Progenitor cell of endocrine pancreas (in vitro differentiated cells): ENCODE results near the gene IDH2. TPM values are rescaled to one million over a fixed set of nuclear protein-coding genes. Genes with fewer than 3 reads are reported as not detected.

Source experiments
- DNase-seq: peaks from one replicate; pipeline ENCODE4 v3.0.0; 2021; ENCODE audit warnings: low spot score; ENCODE audit not compliant: unreplicated experiment
- H3K27ac Mint-ChIP-seq: 2 replicates; pipeline ENCODE4 v1.8.0; 2021; ENCODE audit warnings: mild to moderate bottlenecking, moderate library complexity, mixed read lengths
- H3K27me3 Mint-ChIP-seq: 2 replicates; pipeline ENCODE4 v1.8.0; 2021; ENCODE audit warnings: mixed read lengths
- H3K36me3 Mint-ChIP-seq: 2 replicates; pipeline ENCODE4 v1.8.0; 2022; ENCODE audit warnings: mixed read lengths; ENCODE audit not compliant: insufficient read depth
- H3K4me1 Mint-ChIP-seq: 2 replicates; pipeline ENCODE4 v1.8.0; 2021; ENCODE audit warnings: low read depth, mixed read lengths
- H3K4me3 Mint-ChIP-seq: 2 replicates; pipeline ENCODE4 v1.8.0; 2021; ENCODE audit warnings: low read depth, mild to moderate bottlenecking, moderate library complexity, mixed read lengths
- H3K9me3 Mint-ChIP-seq: 2 replicates; pipeline ENCODE4 v1.8.0; 2021; ENCODE audit warnings: low read depth, mixed read lengths
- CTCF ChIP-seq: fragments of 200-600 bp; sonication (generic); IDR thresholded peaks from one replicate; pipeline ENCODE4 v1.5.0; 2021; ENCODE audit warnings: antibody characterized with exemption, mild to moderate bottlenecking; ENCODE audit not compliant: unreplicated experiment
- total RNA-seq: library from RNA; stranded (reverse); gene quantifications from 2 replicates; pipeline ENCODE4 v1.2.1, GENCODE V29; 2021

The IDH2 gene
- total RNA-seq, 1 donor from 2014 or later, result 164 TPM

DNA sequence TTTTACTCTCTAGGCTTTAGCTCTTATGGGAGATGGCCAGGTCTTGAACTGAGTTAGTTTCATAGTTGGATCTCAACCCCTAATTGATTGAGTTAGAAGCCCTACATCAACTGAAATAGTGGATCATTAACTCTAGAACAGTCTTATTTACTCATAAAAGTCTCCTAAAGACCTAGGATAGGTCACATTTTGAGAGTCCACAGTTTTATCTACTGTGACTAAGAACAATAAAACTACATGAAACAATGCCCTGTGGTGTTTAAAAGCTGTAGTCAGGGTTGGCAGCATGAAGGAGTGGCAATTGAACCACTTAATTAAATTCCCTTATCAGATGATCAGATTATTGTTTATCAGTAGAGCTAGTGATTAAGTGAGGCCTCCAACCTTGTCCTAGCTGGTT is 22.2 kb upstream of the IDH2 start:
- H3K4me1 Mint-ChIP-seq, result peaks cover 17% of the 10 kb centered on the region
- no peaks in the 10 kb centered on the region for H3K27me3 Mint-ChIP-seq
- DNase-seq, result no peak
- no peak overlapping the region for H3K27ac Mint-ChIP-seq
- no peak overlapping the region for H3K4me3 Mint-ChIP-seq
- H3K9me3 Mint-ChIP-seq, result no peaks in the 10 kb centered on the region
- no peak for TF ChIP-seq CTCF
- H3K36me3 Mint-ChIP-seq, result no peaks in the 10 kb centered on the region

DNA sequence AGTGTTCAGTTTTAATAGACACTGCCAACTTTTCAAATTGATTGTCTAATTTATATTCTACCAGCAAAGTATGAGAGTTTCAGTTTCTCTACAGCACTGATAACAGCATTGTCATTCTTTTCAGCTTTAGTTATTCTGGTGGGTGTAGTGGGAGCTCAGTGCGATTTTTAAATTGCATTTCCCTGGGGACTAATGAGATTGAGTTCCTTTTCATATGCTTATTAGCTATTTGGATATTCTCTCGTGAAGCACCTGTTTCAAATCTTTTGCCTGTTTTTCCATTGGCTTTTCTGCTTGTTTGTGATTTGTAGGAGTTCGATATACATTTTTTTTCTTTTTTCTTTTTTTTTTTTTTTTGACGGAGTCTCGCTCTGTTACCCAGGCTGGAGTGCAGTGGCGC is 18.8 kb upstream of the IDH2 start:
- Mint-ChIP-seq H3K9me3 (peaks cover 2% of the 10 kb centered on the region), H3K4me3 (no peak overlapping the region)

GRCh38 chr15:90119367-90119766 is 17.1 kb upstream of the IDH2 start:
- H3K36me3 Mint-ChIP-seq, result peaks cover 3% of the 10 kb centered on the region
- peaks cover 6% of the 10 kb centered on the region for H3K9me3 Mint-ChIP-seq
- TF ChIP-seq CTCF, result no peak
- DNase-seq, result no peak
- H3K27me3 Mint-ChIP-seq, result no peaks in the 10 kb centered on the region
- no peak overlapping the region for H3K27ac Mint-ChIP-seq
- H3K4me1 Mint-ChIP-seq, result peaks cover 3% of the 10 kb centered on the region
- H3K4me3 Mint-ChIP-seq, result no peak overlapping the region

More for the DNA sequence above, 18.8 kb upstream of the IDH2 start:
- no peaks in the 10 kb centered on the region for H3K27me3 Mint-ChIP-seq
- H3K36me3 Mint-ChIP-seq, result no peaks in the 10 kb centered on the region
- H3K27ac Mint-ChIP-seq, result no peak overlapping the region
- peaks cover 9% of the 10 kb centered on the region for H3K4me1 Mint-ChIP-seq
- DNase-seq, result no peak
- no peak for TF ChIP-seq CTCF

DNA sequence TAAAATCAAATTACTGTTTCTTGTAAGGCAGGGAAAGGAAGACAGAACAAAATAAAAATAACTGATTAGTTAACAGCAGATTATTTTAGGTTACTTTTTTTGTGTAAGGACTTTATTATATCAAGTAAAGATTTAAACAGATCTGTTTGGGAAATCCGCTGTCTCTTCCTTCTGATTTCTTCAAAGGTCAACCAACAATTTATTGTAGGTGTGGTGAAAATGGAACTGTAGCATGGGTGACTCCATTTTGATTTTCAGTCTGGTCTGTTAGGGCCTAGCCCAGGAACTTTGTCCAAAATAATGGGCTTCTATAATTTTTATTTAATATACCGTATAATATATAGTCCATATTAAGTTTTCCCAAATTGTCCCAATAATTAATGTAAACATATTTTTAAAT is 13.5 kb upstream of the IDH2 start:
- Mint-ChIP-seq H3K4me3 (no peak overlapping the region), H3K27me3 (no peaks in the 10 kb centered on the region), H3K9me3 (peaks cover 8% of the 10 kb centered on the region), H3K4me1 (no peaks in the 10 kb centered on the region), H3K27ac (no peak overlapping the region), H3K36me3 (peaks cover 3% of the 10 kb centered on the region)
- no peak for DNase-seq
- TF ChIP-seq CTCF, result no peak

GRCh38 chr15:90114451-90114901 is 12.2 kb upstream of the IDH2 start:
- no peak overlapping the region for H3K27ac Mint-ChIP-seq

More at GRCh38 chr15:90114451-90114901, 12.2 kb upstream of the IDH2 start:
- Mint-ChIP-seq H3K27me3 (no peaks in the 10 kb centered on the region), H3K4me3 (no peak overlapping the region), H3K4me1 (no peaks in the 10 kb centered on the region), H3K36me3 (peaks cover 3% of the 10 kb centered on the region), H3K9me3 (peaks cover 8% of the 10 kb centered on the region)
- TF ChIP-seq CTCF, result no peak
- DNase-seq, result no peak
